Neural progenitor cell (in vitro differentiated cells): ENCODE measurements around the gene HMGB2. TPM values are rescaled to one million over a fixed set of nuclear protein-coding genes. Genes with fewer than 3 reads are reported as not detected.

Source experiments
- DNase-seq: peaks from one replicate; pipeline ENCODE4 v3.0.0-alpha.2; 2016; ENCODE audit warnings: low spot score
- H2AFZ ChIP-seq: fragments of 200-600 bp; sonication (generic); replicated peaks from 2 replicates; pipeline ENCODE4 v1.6.1; 2016; ENCODE audit warnings: antibody characterized with exemption
- H3F3A ChIP-seq: fragments of 200-600 bp; sonication (generic); 2 replicates; pipeline ENCODE4 v1.6.1; 2016; ENCODE audit warnings: antibody characterized with exemption, low read depth
- H3K27ac ChIP-seq: fragments of 200-600 bp; sonication (generic); 2 replicates; pipeline ENCODE4 v1.5.1; 2016; ENCODE audit warnings: mild to moderate bottlenecking
- H3K27me3 ChIP-seq: fragments of 200-600 bp; sonication (generic); 2 replicates; pipeline ENCODE4 v1.6.1; 2016; ENCODE audit warnings: mild to moderate bottlenecking, moderate library complexity
- H3K36me3 ChIP-seq: fragments of 200-600 bp; sonication (generic); 2 replicates; pipeline ENCODE4 v1.5.1; 2016
- H3K4me1 ChIP-seq: fragments of 200-600 bp; sonication (generic); 2 replicates; pipeline ENCODE4 v1.6.1; 2016; ENCODE audit warnings: mixed run types
- H3K4me2 ChIP-seq: fragments of 200-600 bp; sonication (generic); 2 replicates; pipeline ENCODE4 v1.6.1; 2016
- H3K4me3 ChIP-seq: fragments of 200-600 bp; sonication (generic); 2 replicates; pipeline ENCODE4 v1.5.1; 2016
- H3K79me2 ChIP-seq: fragments of 200-600 bp; sonication (generic); 2 replicates; pipeline ENCODE4 v1.6.1; 2016; ENCODE audit warnings: low read depth
- H3K9ac ChIP-seq: fragments of 200-600 bp; sonication (generic); 2 replicates; pipeline ENCODE4 v1.6.1; 2016
- H3K9me3 ChIP-seq: fragments of 200-600 bp; sonication (generic); 2 replicates; pipeline ENCODE4 v1.5.1; 2016; ENCODE audit warnings: low read depth
- H4K20me1 ChIP-seq: fragments of 200-600 bp; sonication (generic); 2 replicates; pipeline ENCODE4 v1.6.1; 2016; ENCODE audit warnings: low read depth
- H3K27ac Mint-ChIP-seq: 3 replicates; pipeline ENCODE4 v1.8.0; 2021; ENCODE audit warnings: mixed read lengths
- H3K27me3 Mint-ChIP-seq: 2 replicates; pipeline ENCODE4 v1.8.0; 2022; ENCODE audit warnings: low read depth, mild to moderate bottlenecking, inconsistent platforms, moderate library complexity, mixed read lengths; ENCODE audit not compliant: insufficient read depth
- H3K36me3 Mint-ChIP-seq: 3 replicates; pipeline ENCODE4 v1.8.0; 2021; ENCODE audit warnings: mixed read lengths
- H3K4me1 Mint-ChIP-seq: 3 replicates; pipeline ENCODE4 v1.8.0; 2021; ENCODE audit warnings: mixed read lengths
- H3K4me3 Mint-ChIP-seq: 3 replicates; pipeline ENCODE4 v1.8.0; 2021; ENCODE audit warnings: mild to moderate bottlenecking, moderate library complexity, mixed read lengths
- H3K9me3 Mint-ChIP-seq: 3 replicates; pipeline ENCODE4 v1.8.0; 2020; ENCODE audit warnings: mixed read lengths
- CTCF ChIP-seq: fragments of 200-600 bp; sonication (generic); IDR thresholded peaks from 2 replicates; pipeline ENCODE4 v1.5.1; 2017; ENCODE audit warnings: antibody characterized with exemption, mild to moderate bottlenecking
- EZH2 ChIP-seq: fragments of 200-600 bp; sonication (generic); IDR thresholded peaks from 2 replicates; pipeline ENCODE4 v1.6.1; 2017; ENCODE audit warnings: antibody characterized with exemption, mild to moderate bottlenecking, moderate library complexity
- EZH2phosphoT487 ChIP-seq: fragments of 200-600 bp; sonication (generic); IDR thresholded peaks from 2 replicates; pipeline ENCODE4 v1.6.1; 2017; ENCODE audit warnings: antibody characterized with exemption
- total RNA-seq: library from RNA; depleted of rRNA; stranded (reverse); fragments of >200 nt; gene quantifications from 2 replicates; pipeline ENCODE4 v1.2.3, GENCODE V29; 2015; ENCODE audit warnings: low replicate concordance

The HMGB2 gene
- 655 and 1,033 TPM in 2 replicates for total RNA-seq

- Histone ChIP-seq H3F3A (peaks cover 49% of the 10 kb centered on the region), H3K36me3 (peaks cover 36% of the 10 kb centered on the region), H3K9me3 (no peaks in the 10 kb centered on the region), H3K79me2 (peaks cover 72% of the 10 kb centered on the region), H3K4me2 (peak within 1 kb of the TSS; percentile 95), H2AFZ (peak within 1 kb of the TSS; percentile 97), H3K9ac (peak within 1 kb of the TSS; percentile 100), H4K20me1 (peaks cover 33% of the 10 kb centered on the region), H3K27me3 (no peaks in the 10 kb centered on the region), H3K27ac (peak within 1 kb of the TSS; percentile 100), H3K4me3 (peak within 1 kb of the TSS; percentile 99), H3K4me1 (peaks cover 37% of the 10 kb centered on the region)
- H3K27ac Mint-ChIP-seq, result peak within 1 kb of the TSS; percentile 100
- peaks cover 24% of the 10 kb centered on the region for H3K36me3 Mint-ChIP-seq
- H3K27me3 Mint-ChIP-seq, result peaks cover 9% of the 10 kb centered on the region
- peaks cover 31% of the 10 kb centered on the region for H3K4me1 Mint-ChIP-seq
- TF ChIP-seq EZH2phosphoT487 (no peak), EZH2 (no peak), CTCF (no peak)
- peaks cover 3% of the 10 kb centered on the region for H3K9me3 Mint-ChIP-seq
- DNase-seq, result peak; percentile 100
- peak within 1 kb of the TSS; percentile 100 for H3K4me3 Mint-ChIP-seq
These were observed at the start of gene HMGB2 for GRCh38 chr4:173334085-173334890. Gene HMGB2 (minus strand): TSS chr4:173334358. CDS start chr4:173333649, 709 bp downstream.

DNA sequence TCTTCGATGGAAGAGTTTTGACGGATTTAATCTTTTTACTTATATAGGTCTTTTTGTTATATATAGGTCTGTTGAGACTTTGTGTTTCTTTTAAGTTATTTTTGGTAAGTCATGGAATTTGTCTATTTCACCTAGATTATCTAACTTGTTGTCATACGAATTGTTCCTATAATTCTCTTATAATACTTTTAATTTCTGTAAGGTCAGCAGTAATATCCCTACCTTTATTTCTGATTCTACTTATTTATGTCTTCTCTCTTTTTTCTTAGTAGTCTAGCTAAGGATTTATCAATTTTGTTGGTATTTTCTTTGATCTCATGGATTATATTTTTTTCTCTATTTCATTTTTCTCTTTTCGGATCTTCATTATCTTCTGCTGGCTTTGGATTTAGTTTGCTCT lies 48.2 kb upstream of the HMGB2 start:
- Histone ChIP-seq H3K9ac (no peak overlapping the region), H3K9me3 (no peaks in the 10 kb centered on the region), H3K4me1 (peaks cover 17% of the 10 kb centered on the region), H3K27me3 (no peaks in the 10 kb centered on the region), H3F3A (peaks cover 9% of the 10 kb centered on the region), H4K20me1 (peaks cover 14% of the 10 kb centered on the region), H3K4me3 (no peak overlapping the region), H3K27ac (no peak overlapping the region), H3K79me2 (no peaks in the 10 kb centered on the region), H2AFZ (no peak overlapping the region), H3K36me3 (no peaks in the 10 kb centered on the region), H3K4me2 (no peak overlapping the region)
- no peak overlapping the region for H3K27ac Mint-ChIP-seq
- no peak for TF ChIP-seq CTCF
- TF ChIP-seq EZH2, result no peak
- TF ChIP-seq EZH2phosphoT487, result no peak
- peaks cover 5% of the 10 kb centered on the region for H3K4me1 Mint-ChIP-seq
- H3K9me3 Mint-ChIP-seq, result no peaks in the 10 kb centered on the region
- H3K36me3 Mint-ChIP-seq, result peaks cover 11% of the 10 kb centered on the region
- H3K27me3 Mint-ChIP-seq, result no peaks in the 10 kb centered on the region
- DNase-seq, result no peak
- H3K4me3 Mint-ChIP-seq, result no peak overlapping the region

- Mint-ChIP-seq H3K27me3 (no peaks in the 10 kb centered on the region), H3K36me3 (peaks cover 11% of the 10 kb centered on the region), H3K9me3 (no peaks in the 10 kb centered on the region), H3K27ac (no peak overlapping the region), H3K4me1 (peaks cover 5% of the 10 kb centered on the region), H3K4me3 (no peak overlapping the region)
- no peak for TF ChIP-seq CTCF
- no peak for TF ChIP-seq EZH2phosphoT487
- TF ChIP-seq EZH2, result no peak
- peaks cover 17% of the 10 kb centered on the region for H3K4me1 ChIP-seq
- H3K27ac ChIP-seq, result no peak overlapping the region
- peaks cover 14% of the 10 kb centered on the region for H4K20me1 ChIP-seq
- no peak overlapping the region for H3K4me3 ChIP-seq
- no peak overlapping the region for H2AFZ ChIP-seq
- H3K9ac ChIP-seq, result no peak overlapping the region
- H3K79me2 ChIP-seq, result no peaks in the 10 kb centered on the region
- H3K4me2 ChIP-seq, result no peak overlapping the region
- peaks cover 3% of the 10 kb centered on the region for H3K36me3 ChIP-seq
- no peaks in the 10 kb centered on the region for H3K9me3 ChIP-seq
- no peak for DNase-seq
- peaks cover 9% of the 10 kb centered on the region for H3F3A ChIP-seq
- no peaks in the 10 kb centered on the region for H3K27me3 ChIP-seq
These were observed 47.5 kb upstream of the HMGB2 start for GRCh38 chr4:173381610-173382009.
